HepG2 (cell line): Measurements from ENCODE around the gene ATP10A. TPM values are rescaled to one million over a fixed set of nuclear protein-coding genes. Genes with fewer than 3 reads are reported as not detected.

ENCODE experiments used
- ATAC-seq: fragments of 200-7000 bp; cut with Tn5 transposase; 3 replicates; pipeline ENCODE4 v1.9.1; 2020; ENCODE audit warnings: mild to moderate bottlenecking, moderate library complexity
- BruUV-seq: library from RNA; stranded (reverse); fragments of 400-500 nt; replicated peaks from 2 replicates; lab custom pipeline; 2021; lab: Mats Ljungman, UMichigan
- CTCF ChIA-PET: fragments of 300-600 bp; formaldehyde crosslinking; extraction: SDS; loops from one replicate; lab custom pipeline; 2021; ENCODE audit warnings: low total read pairs, inconsistent platforms, low intra/inter-chr PET ratio; lab: Yijun Ruan, JAX
- POLR2A ChIA-PET: fragments of 350-600 bp; sonication (Branson Sonifier 250); formaldehyde crosslinking; loops from one replicate; lab custom pipeline; 2020; ENCODE audit warnings: antibody characterized with exemption, inconsistent platforms; lab: Yijun Ruan, JAX
- DNase-seq: peaks from one replicate; pipeline ENCODE4 v3.0.0-alpha.2; 2015; ENCODE audit warnings: low spot score
- FAIRE-seq: peaks from 3 replicates; lab custom pipeline; 2011; peaks lifted over from hg19 to GRCh38; lab: Jason Lieb, UNC
- H2AFZ ChIP-seq: one replicate; pipeline ENCODE4 v1.6.1; 2011; ENCODE audit warnings: low read length, inconsistent platforms
- H3K27ac ChIP-seq: fragments of 300-600 bp; 3 replicates; pipeline ENCODE4 v1.8.0; 2011; ENCODE audit warnings: mixed run types, mild to moderate bottlenecking, mixed read lengths, low read length, inconsistent platforms; ENCODE audit not compliant: insufficient read depth; ENCODE audit errors: extremely low read length
- H3K27me3 ChIP-seq, 2 experiments: fragments of 200-600 bp in 1 of 2; 2 replicates in 1 of 2; 3 replicates in 1 of 2; pipeline versions ENCODE4 v1.6.0 to v1.8.0; 2011; ENCODE audit warnings: low read length in 2 of 2, mild to moderate bottlenecking in 2 of 2, moderate library complexity in 2 of 2, inconsistent platforms in 1 of 2; ENCODE audit not compliant: insufficient read depth in 2 of 2, control insufficient read depth in 1 of 2
- H3K36me3 ChIP-seq, 2 experiments: fragments of 200-600 bp in 1 of 2; replicated peaks in 1 of 2; 2 replicates in 1 of 2; 3 replicates in 1 of 2; pipeline versions ENCODE4 v1.5.1 to v1.8.0; 2011; ENCODE audit warnings: low read length in 2 of 2, inconsistent platforms in 1 of 2; ENCODE audit not compliant: insufficient read depth in 2 of 2, control insufficient read depth in 1 of 2
- H3K4me1 ChIP-seq: 2 replicates; pipeline ENCODE4 v1.5.1; 2012; ENCODE audit warnings: low read length, inconsistent platforms; ENCODE audit not compliant: insufficient read depth
- H3K4me2 ChIP-seq: 2 replicates; pipeline ENCODE4 v1.6.0; 2011; ENCODE audit warnings: low read depth, low read length, inconsistent platforms
- H3K4me3 ChIP-seq, 3 experiments: fragments of 200-600 bp in 1 of 3; sonication (generic), shearing (Covaris generic) in 1 of 3; replicated peaks in 1 of 3; 2 replicates each; pipeline ENCODE4 v1.5.1; 2011 to 2016; ENCODE audit warnings: low read length in 3 of 3, inconsistent platforms in 2 of 3, low read depth in 2 of 3, mild to moderate bottlenecking in 2 of 3, control low read depth in 1 of 3, mixed read lengths in 1 of 3; ENCODE audit not compliant: insufficient read depth in 1 of 3
- H3K79me2 ChIP-seq: one replicate; pipeline ENCODE4 v1.6.1; 2011; ENCODE audit warnings: low read length, inconsistent platforms; ENCODE audit not compliant: insufficient read depth
- H3K9ac ChIP-seq: 2 replicates; pipeline ENCODE4 v1.6.0; 2011; ENCODE audit warnings: mild to moderate bottlenecking, low read depth, low read length, inconsistent platforms; ENCODE audit not compliant: insufficient read depth
- H3K9me3 ChIP-seq: 2 replicates; pipeline ENCODE4 v1.5.1; 2012; ENCODE audit warnings: mild to moderate bottlenecking, low read length
- H4K20me1 ChIP-seq: 2 replicates; pipeline ENCODE4 v1.6.0; 2011; ENCODE audit warnings: inconsistent platforms, mild to moderate bottlenecking, low read length, moderate library complexity; ENCODE audit not compliant: insufficient read depth
- BRD4 ChIP-seq: sonication (generic); formaldehyde crosslinking; IDR thresholded peaks from 2 replicates; pipeline ENCODE4 v1.4.0; 2020; ENCODE audit warnings: missing genetic modification reagents
- GABPB1 ChIP-seq: IDR thresholded peaks from 2 replicates; pipeline ENCODE4 v1.6.1; 2016; ENCODE audit warnings: mild to moderate bottlenecking, missing genetic modification reagents, moderate library complexity, missing compliant biosample characterization
- HNRNPL ChIP-seq: fragments of 200-400 bp; formaldehyde crosslinking; IDR thresholded peaks from 2 replicates; pipeline ENCODE4 v1.6.1; 2017; ENCODE audit warnings: mild to moderate bottlenecking, low read depth, low read length
- NBN ChIP-seq: fragments of 450-650 bp; conservative IDR thresholded peaks from 2 replicates; pipeline ENCODE4 v1.6.1; 2017
- RORA ChIP-seq: sonication (generic); formaldehyde crosslinking; IDR thresholded peaks from 2 replicates; pipeline ENCODE4 v1.5.0; 2020; ENCODE audit warnings: mild to moderate bottlenecking, missing genetic modification reagents, moderate library complexity
- SRSF1 ChIP-seq: fragments of 200-400 bp; formaldehyde crosslinking; optimal IDR thresholded peaks from 2 replicates; pipeline ENCODE3; 2017; ENCODE audit warnings: mild to moderate bottlenecking, low read depth, low read length, moderate library complexity
- SYNCRIP ChIP-seq: fragments of 200-400 bp; formaldehyde crosslinking; IDR thresholded peaks from 2 replicates; pipeline ENCODE4 v1.6.1; 2018; ENCODE audit warnings: mild to moderate bottlenecking, low read depth, low read length; ENCODE audit not compliant: insufficient read depth
- ZC3H4 ChIP-seq: sonication (generic); formaldehyde crosslinking; IDR thresholded peaks from 2 replicates; pipeline ENCODE4 v1.4.0; 2020; ENCODE audit warnings: missing genetic modification reagents, borderline replicate concordance
- ZNF256 ChIP-seq: sonication (generic); formaldehyde crosslinking; conservative IDR thresholded peaks from 2 replicates; pipeline ENCODE4 v1.4.0; 2020; ENCODE audit warnings: missing genetic modification reagents
- ZNF326 ChIP-seq: sonication (generic); formaldehyde crosslinking; IDR thresholded peaks from 2 replicates; pipeline ENCODE4 v1.4.0; 2020; ENCODE audit warnings: missing genetic modification reagents, borderline replicate concordance
- ZNF329 ChIP-seq: sonication (generic); formaldehyde crosslinking; IDR thresholded peaks from 2 replicates; pipeline ENCODE4 v1.9.0; 2021; ENCODE audit warnings: low read depth, mild to moderate bottlenecking, missing genetic modification reagents
- ZNF343 ChIP-seq: sonication (generic); formaldehyde crosslinking; IDR thresholded peaks from 2 replicates; pipeline ENCODE4 v1.4.0; 2020; ENCODE audit warnings: mild to moderate bottlenecking, missing genetic modification reagents
- ZNF503 ChIP-seq: sonication (generic); formaldehyde crosslinking; IDR thresholded peaks from 2 replicates; pipeline ENCODE4 v1.4.0; 2020; ENCODE audit warnings: missing genetic modification reagents
- ZNF619 ChIP-seq: sonication (generic); formaldehyde crosslinking; IDR thresholded peaks from 2 replicates; pipeline ENCODE4 v1.4.0; 2020; ENCODE audit warnings: mild to moderate bottlenecking, missing genetic modification reagents
- WGBS: methylation state at CpG from one replicate; pipeline ENCODE4 v1.1.6; 2017; ENCODE audit warnings: low lambda C conversion rate; 5-methylcytosine and 5-hydroxymethylcytosine counted together
- in situ Hi-C: cut with HindIII; loops from 2 replicates; pipeline ENCODE4 v1.10.0; 2017; ENCODE audit warnings: low pct_unique_long_range_greater_than_20kb; ENCODE audit not compliant: extremely low pct_ligation_motif_present
- intact Hi-C: fragments of 100-400 bp; cut with micrococcal nuclease; formaldehyde crosslinking; loops from one replicate; pipeline ENCODE4 v1.10.0; 2022; ENCODE audit not compliant: unreplicated experiment
- polyA plus RNA-seq, 8 experiments: library from polyadenylated mRNA; depleted of rRNA in 3 of 8; stranded (reverse) in 7 of 8; unstranded in 1 of 8; fragments of >200 nt; fragmentation: Illumina TruSeq in 4 of 8; extraction: Trizol in 4 of 8; gene quantifications; 2 replicates each; pipeline versions ENCODE4 v1.2.1 to v1.2.3, GENCODE V29; 2011 to 2016; ENCODE audit warnings: low read depth in 4 of 8, missing spikeins in 1 of 8, mixed read lengths in 1 of 8; ENCODE audit not compliant: insufficient read depth in 1 of 8
- total RNA-seq, 5 experiments: library from RNA; depleted of rRNA; stranded (reverse); fragments of >200 nt; fragmentation: Illumina TruSeq; extraction: Trizol; gene quantifications; 2 replicates each; pipeline ENCODE4 v1.2.3, GENCODE V29; 2016; ENCODE audit warnings: low read depth in 1 of 5
- TF ChIP-seq, protein P1 (sequence below): sonication (generic); formaldehyde crosslinking; IDR thresholded peaks from 2 replicates; pipeline ENCODE4 v1.4.0; 2020; ENCODE audit warnings: missing genetic modification reagents, borderline replicate concordance
- TF ChIP-seq, protein P2 (sequence below): sonication (generic); formaldehyde crosslinking; IDR thresholded peaks from 2 replicates; pipeline ENCODE4 v1.4.0; 2020; ENCODE audit warnings: missing genetic modification reagents, borderline replicate concordance

Gene ATP10A
- total and polyA plus RNA-seq, 2 of the 13 experiments (the other 11 are each of a cell fraction or from before 2014, with no cell fraction given) = 0.58 to 4.2 TPM

DNA sequence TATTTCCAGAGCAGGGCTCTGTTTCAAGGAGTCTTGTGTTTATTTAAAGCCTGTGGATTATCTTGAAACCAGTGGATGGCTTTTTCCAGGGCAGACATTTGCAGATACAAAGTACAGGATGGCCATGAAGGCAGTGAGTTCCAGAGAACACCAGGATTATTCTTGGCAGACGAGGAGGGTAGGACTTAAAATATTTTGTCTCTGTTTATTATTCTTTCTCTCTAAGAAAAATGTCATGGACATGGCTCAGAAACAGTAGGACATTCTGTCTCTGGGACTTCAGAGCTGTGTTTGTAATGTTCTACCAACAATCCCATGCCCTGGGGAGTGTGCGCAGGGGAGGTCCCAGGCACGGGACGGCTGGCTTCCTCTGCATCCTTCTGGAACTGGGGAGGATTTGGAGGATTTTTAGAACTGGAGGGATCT is 125.9 kb downstream of the ATP10A start (continued):
- TF ChIP-seq, protein P1, sequence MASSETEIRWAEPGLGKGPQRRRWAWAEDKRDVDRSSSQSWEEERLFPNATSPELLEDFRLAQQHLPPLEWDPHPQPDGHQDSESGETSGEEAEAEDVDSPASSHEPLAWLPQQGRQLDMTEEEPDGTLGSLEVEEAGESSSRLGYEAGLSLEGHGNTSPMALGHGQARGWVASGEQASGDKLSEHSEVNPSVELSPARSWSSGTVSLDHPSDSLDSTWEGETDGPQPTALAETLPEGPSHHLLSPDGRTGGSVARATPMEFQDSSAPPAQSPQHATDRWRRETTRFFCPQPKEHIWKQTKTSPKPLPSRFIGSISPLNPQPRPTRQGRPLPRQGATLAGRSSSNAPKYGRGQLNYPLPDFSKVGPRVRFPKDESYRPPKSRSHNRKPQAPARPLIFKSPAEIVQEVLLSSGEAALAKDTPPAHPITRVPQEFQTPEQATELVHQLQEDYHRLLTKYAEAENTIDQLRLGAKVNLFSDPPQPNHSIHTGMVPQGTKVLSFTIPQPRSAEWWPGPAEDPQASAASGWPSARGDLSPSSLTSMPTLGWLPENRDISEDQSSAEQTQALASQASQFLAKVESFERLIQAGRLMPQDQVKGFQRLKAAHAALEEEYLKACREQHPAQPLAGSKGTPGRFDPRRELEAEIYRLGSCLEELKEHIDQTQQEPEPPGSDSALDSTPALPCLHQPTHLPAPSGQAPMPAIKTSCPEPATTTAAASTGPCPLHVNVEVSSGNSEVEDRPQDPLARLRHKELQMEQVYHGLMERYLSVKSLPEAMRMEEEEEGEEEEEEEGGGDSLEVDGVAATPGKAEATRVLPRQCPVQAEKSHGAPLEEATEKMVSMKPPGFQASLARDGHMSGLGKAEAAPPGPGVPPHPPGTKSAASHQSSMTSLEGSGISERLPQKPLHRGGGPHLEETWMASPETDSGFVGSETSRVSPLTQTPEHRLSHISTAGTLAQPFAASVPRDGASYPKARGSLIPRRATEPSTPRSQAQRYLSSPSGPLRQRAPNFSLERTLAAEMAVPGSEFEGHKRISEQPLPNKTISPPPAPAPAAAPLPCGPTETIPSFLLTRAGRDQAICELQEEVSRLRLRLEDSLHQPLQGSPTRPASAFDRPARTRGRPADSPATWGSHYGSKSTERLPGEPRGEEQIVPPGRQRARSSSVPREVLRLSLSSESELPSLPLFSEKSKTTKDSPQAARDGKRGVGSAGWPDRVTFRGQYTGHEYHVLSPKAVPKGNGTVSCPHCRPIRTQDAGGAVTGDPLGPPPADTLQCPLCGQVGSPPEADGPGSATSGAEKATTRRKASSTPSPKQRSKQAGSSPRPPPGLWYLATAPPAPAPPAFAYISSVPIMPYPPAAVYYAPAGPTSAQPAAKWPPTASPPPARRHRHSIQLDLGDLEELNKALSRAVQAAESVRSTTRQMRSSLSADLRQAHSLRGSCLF = no peak
- no peak for TF ChIP-seq GABPB1 (CRISPR knock-in tag)
- no peak for TF ChIP-seq ZNF329 (CRISPR knock-in tag)
- TF ChIP-seq ZNF343 (CRISPR knock-in tag) = no peak

- no peaks in the 10 kb centered on the region; a peak in 1 of 5 replicates for H3K27me3 ChIP-seq
- ATAC-seq (no peak), DNase-seq (no peak), FAIRE-seq (no peak)
- WGBS = 18% methylated on average over 3 of the region's 3 CpGs
- ChIA-PET CTCF (no interaction called here), POLR2A (no interaction called here)
- no peak overlapping the region for H2AFZ ChIP-seq
- no peak overlapping the region for H3K4me3 ChIP-seq
- in situ Hi-C loops (no loop called here), intact Hi-C loops (no loop called here)
- no peaks in the 10 kb centered on the region for H3K9me3 ChIP-seq
- H3K4me2 ChIP-seq = no peak overlapping the region
- H4K20me1 ChIP-seq = no peaks in the 10 kb centered on the region
- no peaks in the 10 kb centered on the region for H3K36me3 ChIP-seq
- no peaks in the 10 kb centered on the region for H3K4me1 ChIP-seq
- no peak overlapping the region for H3K27ac ChIP-seq
- BruUV-seq = no TSS peak
- H3K9ac ChIP-seq = no peak overlapping the region
- no peaks in the 10 kb centered on the region for H3K79me2 ChIP-seq
- TF ChIP-seq, protein P2, sequence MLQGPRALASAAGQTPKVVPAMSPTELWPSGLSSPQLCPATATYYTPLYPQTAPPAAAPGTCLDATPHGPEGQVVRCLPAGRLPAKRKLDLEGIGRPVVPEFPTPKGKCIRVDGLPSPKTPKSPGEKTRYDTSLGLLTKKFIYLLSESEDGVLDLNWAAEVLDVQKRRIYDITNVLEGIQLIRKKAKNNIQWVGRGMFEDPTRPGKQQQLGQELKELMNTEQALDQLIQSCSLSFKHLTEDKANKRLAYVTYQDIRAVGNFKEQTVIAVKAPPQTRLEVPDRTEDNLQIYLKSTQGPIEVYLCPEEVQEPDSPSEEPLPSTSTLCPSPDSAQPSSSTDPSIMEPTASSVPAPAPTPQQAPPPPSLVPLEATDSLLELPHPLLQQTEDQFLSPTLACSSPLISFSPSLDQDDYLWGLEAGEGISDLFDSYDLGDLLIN (CRISPR knock-in tag) = no peak
- TF ChIP-seq ZNF256 = no peak
- TF ChIP-seq ZNF326 (CRISPR knock-in tag) = no peak
- no peak for TF ChIP-seq RORA
- no peak for TF ChIP-seq NBN
- no peak for TF ChIP-seq ZNF503 (CRISPR knock-in tag)
- no peak for TF ChIP-seq ZNF619 (CRISPR knock-in tag)
- no peak for TF ChIP-seq ZC3H4 (CRISPR knock-in tag)
- TF ChIP-seq HNRNPL = no peak
- no peak for TF ChIP-seq SRSF1
- no peak for TF ChIP-seq BRD4 (CRISPR knock-in tag)
- TF ChIP-seq SYNCRIP = no peak
These were observed 126.7 kb downstream of the ATP10A start for GRCh38 chr15:25736461-25736860.
